Liver (tissue), 9 donors: Measurements from ENCODE around the gene NDFIP2. TPM values are rescaled to one million over a fixed set of nuclear protein-coding genes. Genes with fewer than 3 reads are reported as not detected.

Experiments
- DNase-seq: peaks from one replicate; pipeline ENCODE4 v3.0.0-alpha.2; 2017; ENCODE audit warnings: low spot score
- H3K27ac ChIP-seq, 2 donors: one replicate each; pipeline ENCODE4 v1.7.0; 2013; ENCODE audit warnings: inconsistent platforms in 2 of 2, low read length in 2 of 2, control low read depth in 1 of 2, low read depth in 1 of 2, mild to moderate bottlenecking in 1 of 2
- H3K27me3 ChIP-seq, 4 donors: one replicate each; pipeline versions ENCODE4 v1.6.1 to v1.7.0; 2013; ENCODE audit warnings: low read length in 3 of 4, inconsistent platforms in 1 of 4, mild to moderate bottlenecking in 1 of 4, moderate library complexity in 1 of 4; ENCODE audit not compliant: control insufficient read depth in 4 of 4, insufficient read depth in 4 of 4
- H3K36me3 ChIP-seq, 4 donors: one replicate each; pipeline versions ENCODE4 v1.6.1 to v1.7.0; 2013; ENCODE audit warnings: low read length in 3 of 4, mild to moderate bottlenecking in 3 of 4, low read depth in 1 of 4, moderate library complexity in 1 of 4; ENCODE audit not compliant: control insufficient read depth in 4 of 4, insufficient read depth in 3 of 4
- H3K4me1 ChIP-seq, 4 donors: one replicate each; pipeline versions ENCODE4 v1.6.1 to v1.7.0; 2013; ENCODE audit warnings: low read length in 3 of 4, mild to moderate bottlenecking in 3 of 4, moderate library complexity in 1 of 4; ENCODE audit not compliant: control insufficient read depth in 4 of 4, insufficient read depth in 4 of 4
- H3K4me3 ChIP-seq, 3 donors: one replicate each; pipeline versions ENCODE4 v1.6.1 to v1.7.0; 2013; ENCODE audit warnings: low read length in 3 of 3, control low read depth in 1 of 3, low read depth in 1 of 3, mild to moderate bottlenecking in 1 of 3
- H3K9ac ChIP-seq, 2 donors: one replicate each; pipeline ENCODE4 v1.7.0; 2013; ENCODE audit warnings: low read length in 2 of 2, mild to moderate bottlenecking in 2 of 2, moderate library complexity in 2 of 2, control low read depth in 1 of 2, low read depth in 1 of 2
- H3K9me3 ChIP-seq, 4 donors: one replicate each; pipeline versions ENCODE4 v1.6.1 to v1.7.0; 2013; ENCODE audit warnings: low read length in 3 of 4; ENCODE audit not compliant: control insufficient read depth in 4 of 4
- EGR1 ChIP-seq, 2 donors: IDR thresholded peaks; 2 replicates each; pipeline ENCODE4 v1.6.1; 2016 to 2018; ENCODE audit warnings: antibody characterized with exemption in 2 of 2, low read depth in 2 of 2
- FOXA1 ChIP-seq: IDR thresholded peaks from 2 replicates; pipeline ENCODE4 v1.6.1; 2016; ENCODE audit warnings: antibody characterized with exemption
- FOXA2 ChIP-seq: IDR thresholded peaks from 2 replicates; pipeline ENCODE4 v1.6.1; 2016; ENCODE audit warnings: antibody characterized with exemption
- GABPA ChIP-seq, 2 donors: IDR thresholded peaks in 1 of 2; conservative IDR thresholded peaks in 1 of 2; 2 replicates each; pipeline ENCODE4 v1.6.1; 2016; ENCODE audit warnings: antibody characterized with exemption in 2 of 2, mild to moderate bottlenecking in 1 of 2, moderate library complexity in 1 of 2
- HNF4A ChIP-seq, 2 donors: conservative IDR thresholded peaks; 2 replicates each; pipeline ENCODE4 v1.6.1; 2016; ENCODE audit warnings: antibody characterized with exemption in 2 of 2, mild to moderate bottlenecking in 2 of 2
- HNF4G ChIP-seq: IDR thresholded peaks from 2 replicates; pipeline ENCODE4 v1.6.1; 2016; ENCODE audit warnings: antibody characterized with exemption
- JUND ChIP-seq, 2 donors: IDR thresholded peaks; 2 replicates each; pipeline ENCODE4 v1.6.1; 2016; ENCODE audit warnings: antibody characterized with exemption in 2 of 2
- NR2F2 ChIP-seq: IDR thresholded peaks from 2 replicates; pipeline ENCODE4 v1.6.1; 2016; ENCODE audit warnings: antibody characterized with exemption
- RAD21 ChIP-seq, 2 donors: IDR thresholded peaks; 2 replicates each; pipeline ENCODE4 v1.6.1; 2016; ENCODE audit warnings: antibody characterized with exemption in 2 of 2, mild to moderate bottlenecking in 2 of 2
- RXRA ChIP-seq, 2 donors: IDR thresholded peaks; 2 replicates each; pipeline ENCODE4 v1.6.1; 2017 to 2018; ENCODE audit warnings: antibody characterized with exemption in 2 of 2, mild to moderate bottlenecking in 1 of 2
- SP1 ChIP-seq: IDR thresholded peaks from 2 replicates; pipeline ENCODE4 v1.6.1; 2018; ENCODE audit warnings: antibody characterized with exemption, mild to moderate bottlenecking
- TAF1 ChIP-seq: conservative IDR thresholded peaks from 2 replicates; pipeline ENCODE4 v1.6.1; 2016; ENCODE audit warnings: antibody characterized with exemption, mild to moderate bottlenecking
- YY1 ChIP-seq: IDR thresholded peaks from 2 replicates; pipeline ENCODE4 v1.6.1; 2016; ENCODE audit warnings: antibody characterized with exemption, mild to moderate bottlenecking
- WGBS: extraction: QIAGEN DNeasy Blood & Tissue Kit; methylation state at CpG from one replicate; pipeline ENCODE4 v1.1.7; 2013; 5-methylcytosine and 5-hydroxymethylcytosine counted together
- polyA plus RNA-seq, 2 donors: library from polyadenylated mRNA; stranded (reverse) in 1 of 2; unstranded in 1 of 2; fragments of 200-250 nt in 1 of 2; fragments of >200 nt in 1 of 2; fragmentation: Nextera tagmentation in 1 of 2; extraction: Ambion mirVana in 1 of 2; gene quantifications; one replicate each; pipeline versions ENCODE4 v1.2.1 to v1.2.3, GENCODE V29; 2013 to 2015
- total RNA-seq, 2 donors: library from RNA; depleted of rRNA; stranded (reverse); fragments of >200 nt; gene quantifications; one replicate each; pipeline ENCODE4 v1.2.3, GENCODE V29; 2014
- TF ChIP-seq, protein P1 (sequence below): IDR thresholded peaks from 2 replicates; pipeline ENCODE4 v1.6.1; 2016; ENCODE audit warnings: antibody characterized with exemption
- TF ChIP-seq, protein P2 (sequence below): IDR thresholded peaks from 2 replicates; pipeline ENCODE4 v1.6.1; 2016; ENCODE audit warnings: antibody characterized with exemption, mild to moderate bottlenecking
- TF ChIP-seq, protein P3 (sequence below): fragments of 150-350 bp; IDR thresholded peaks from 2 replicates; pipeline ENCODE4 v1.5.1; 2017; ENCODE audit warnings: improper control_type of control experiment, low read depth, low read length; ENCODE audit not compliant: missing input control
- TF ChIP-seq, protein P4 (sequence below): IDR thresholded peaks from 2 replicates; pipeline ENCODE4 v1.6.1; 2016; ENCODE audit warnings: antibody characterized with exemption
- TF ChIP-seq, protein P5 (sequence below): IDR thresholded peaks from 2 replicates; pipeline ENCODE4 v1.6.1; 2016; ENCODE audit warnings: antibody characterized with exemption
- donor health status: healthy.
- donor health status: healthy.
- donor health status: healthy.
- donor health status: healthy.
- donor health status: healthy.

NDFIP2 gene
- total and polyA plus RNA-seq, 4 donors = 15.5 to 22.2 (median 16.3) TPM

DNA sequence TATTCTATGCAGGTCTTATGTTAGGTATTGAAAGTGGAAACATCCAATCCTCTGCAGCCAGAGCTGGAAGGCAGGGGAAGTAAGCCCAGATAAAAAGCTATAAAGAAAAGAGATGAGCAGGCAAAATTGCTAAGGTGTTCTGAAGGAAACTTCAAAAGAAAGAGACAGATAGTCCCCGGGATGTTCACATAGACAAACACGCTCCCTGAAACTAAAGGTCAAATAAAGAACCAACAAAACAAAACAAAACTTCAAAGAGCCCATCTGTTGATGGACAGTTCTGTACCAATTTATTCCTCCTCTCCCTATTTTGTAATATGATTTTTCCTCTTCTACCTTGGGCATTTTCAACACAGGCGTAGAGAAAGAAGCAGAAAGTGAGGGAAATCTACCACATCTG, 11.3 kb upstream of the NDFIP2 start:
- no peaks in the 10 kb centered on the region for H3K36me3 ChIP-seq
- 80% methylated on average over 3 of the region's 3 CpGs for WGBS
- no peak overlapping the region for H3K27ac ChIP-seq
- TF ChIP-seq FOXA2 = no peak
- TF ChIP-seq RAD21 (IDR thresholded peaks at IDR 0.05) = no peak
- TF ChIP-seq JUND (IDR thresholded peaks at IDR 0.05) = no peak
- no peak for TF ChIP-seq TAF1
- TF ChIP-seq RXRA (IDR thresholded peaks at IDR 0.05) = no peak
- TF ChIP-seq HNF4A (conservative IDR thresholded peaks at IDR 0.05) = no peak
- TF ChIP-seq, protein P1, sequence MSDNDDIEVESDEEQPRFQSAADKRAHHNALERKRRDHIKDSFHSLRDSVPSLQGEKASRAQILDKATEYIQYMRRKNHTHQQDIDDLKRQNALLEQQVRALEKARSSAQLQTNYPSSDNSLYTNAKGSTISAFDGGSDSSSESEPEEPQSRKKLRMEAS = no peak
- TF ChIP-seq EGR1 (IDR thresholded peaks at IDR 0.05; ENCODE audit: low read depth in 2 of 2) = no peak
- TF ChIP-seq HNF4G = no peak
- no peak for TF ChIP-seq YY1
- no peak for TF ChIP-seq GABPA (IDR thresholded peaks at IDR 0.05 in 1 of 2, conservative IDR thresholded peaks at IDR 0.05 in 1 of 2)
- TF ChIP-seq, protein P2, sequence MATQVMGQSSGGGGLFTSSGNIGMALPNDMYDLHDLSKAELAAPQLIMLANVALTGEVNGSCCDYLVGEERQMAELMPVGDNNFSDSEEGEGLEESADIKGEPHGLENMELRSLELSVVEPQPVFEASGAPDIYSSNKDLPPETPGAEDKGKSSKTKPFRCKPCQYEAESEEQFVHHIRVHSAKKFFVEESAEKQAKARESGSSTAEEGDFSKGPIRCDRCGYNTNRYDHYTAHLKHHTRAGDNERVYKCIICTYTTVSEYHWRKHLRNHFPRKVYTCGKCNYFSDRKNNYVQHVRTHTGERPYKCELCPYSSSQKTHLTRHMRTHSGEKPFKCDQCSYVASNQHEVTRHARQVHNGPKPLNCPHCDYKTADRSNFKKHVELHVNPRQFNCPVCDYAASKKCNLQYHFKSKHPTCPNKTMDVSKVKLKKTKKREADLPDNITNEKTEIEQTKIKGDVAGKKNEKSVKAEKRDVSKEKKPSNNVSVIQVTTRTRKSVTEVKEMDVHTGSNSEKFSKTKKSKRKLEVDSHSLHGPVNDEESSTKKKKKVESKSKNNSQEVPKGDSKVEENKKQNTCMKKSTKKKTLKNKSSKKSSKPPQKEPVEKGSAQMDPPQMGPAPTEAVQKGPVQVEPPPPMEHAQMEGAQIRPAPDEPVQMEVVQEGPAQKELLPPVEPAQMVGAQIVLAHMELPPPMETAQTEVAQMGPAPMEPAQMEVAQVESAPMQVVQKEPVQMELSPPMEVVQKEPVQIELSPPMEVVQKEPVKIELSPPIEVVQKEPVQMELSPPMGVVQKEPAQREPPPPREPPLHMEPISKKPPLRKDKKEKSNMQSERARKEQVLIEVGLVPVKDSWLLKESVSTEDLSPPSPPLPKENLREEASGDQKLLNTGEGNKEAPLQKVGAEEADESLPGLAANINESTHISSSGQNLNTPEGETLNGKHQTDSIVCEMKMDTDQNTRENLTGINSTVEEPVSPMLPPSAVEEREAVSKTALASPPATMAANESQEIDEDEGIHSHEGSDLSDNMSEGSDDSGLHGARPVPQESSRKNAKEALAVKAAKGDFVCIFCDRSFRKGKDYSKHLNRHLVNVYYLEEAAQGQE = no peak
- TF ChIP-seq NR2F2 = no peak
- TF ChIP-seq, protein P3, sequence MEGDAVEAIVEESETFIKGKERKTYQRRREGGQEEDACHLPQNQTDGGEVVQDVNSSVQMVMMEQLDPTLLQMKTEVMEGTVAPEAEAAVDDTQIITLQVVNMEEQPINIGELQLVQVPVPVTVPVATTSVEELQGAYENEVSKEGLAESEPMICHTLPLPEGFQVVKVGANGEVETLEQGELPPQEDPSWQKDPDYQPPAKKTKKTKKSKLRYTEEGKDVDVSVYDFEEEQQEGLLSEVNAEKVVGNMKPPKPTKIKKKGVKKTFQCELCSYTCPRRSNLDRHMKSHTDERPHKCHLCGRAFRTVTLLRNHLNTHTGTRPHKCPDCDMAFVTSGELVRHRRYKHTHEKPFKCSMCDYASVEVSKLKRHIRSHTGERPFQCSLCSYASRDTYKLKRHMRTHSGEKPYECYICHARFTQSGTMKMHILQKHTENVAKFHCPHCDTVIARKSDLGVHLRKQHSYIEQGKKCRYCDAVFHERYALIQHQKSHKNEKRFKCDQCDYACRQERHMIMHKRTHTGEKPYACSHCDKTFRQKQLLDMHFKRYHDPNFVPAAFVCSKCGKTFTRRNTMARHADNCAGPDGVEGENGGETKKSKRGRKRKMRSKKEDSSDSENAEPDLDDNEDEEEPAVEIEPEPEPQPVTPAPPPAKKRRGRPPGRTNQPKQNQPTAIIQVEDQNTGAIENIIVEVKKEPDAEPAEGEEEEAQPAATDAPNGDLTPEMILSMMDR = no peak
- TF ChIP-seq, protein P4, sequence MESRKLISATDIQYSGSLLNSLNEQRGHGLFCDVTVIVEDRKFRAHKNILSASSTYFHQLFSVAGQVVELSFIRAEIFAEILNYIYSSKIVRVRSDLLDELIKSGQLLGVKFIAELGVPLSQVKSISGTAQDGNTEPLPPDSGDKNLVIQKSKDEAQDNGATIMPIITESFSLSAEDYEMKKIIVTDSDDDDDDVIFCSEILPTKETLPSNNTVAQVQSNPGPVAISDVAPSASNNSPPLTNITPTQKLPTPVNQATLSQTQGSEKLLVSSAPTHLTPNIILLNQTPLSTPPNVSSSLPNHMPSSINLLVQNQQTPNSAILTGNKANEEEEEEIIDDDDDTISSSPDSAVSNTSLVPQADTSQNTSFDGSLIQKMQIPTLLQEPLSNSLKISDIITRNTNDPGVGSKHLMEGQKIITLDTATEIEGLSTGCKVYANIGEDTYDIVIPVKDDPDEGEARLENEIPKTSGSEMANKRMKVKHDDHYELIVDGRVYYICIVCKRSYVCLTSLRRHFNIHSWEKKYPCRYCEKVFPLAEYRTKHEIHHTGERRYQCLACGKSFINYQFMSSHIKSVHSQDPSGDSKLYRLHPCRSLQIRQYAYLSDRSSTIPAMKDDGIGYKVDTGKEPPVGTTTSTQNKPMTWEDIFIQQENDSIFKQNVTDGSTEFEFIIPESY = no peak
- TF ChIP-seq SP1 = no peak
- no peak for TF ChIP-seq FOXA1
- TF ChIP-seq, protein P5, sequence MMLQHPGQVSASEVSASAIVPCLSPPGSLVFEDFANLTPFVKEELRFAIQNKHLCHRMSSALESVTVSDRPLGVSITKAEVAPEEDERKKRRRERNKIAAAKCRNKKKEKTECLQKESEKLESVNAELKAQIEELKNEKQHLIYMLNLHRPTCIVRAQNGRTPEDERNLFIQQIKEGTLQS = no peak
- no peak overlapping the region for H3K9ac ChIP-seq
- no peaks in the 10 kb centered on the region for H3K9me3 ChIP-seq
- no peaks in the 10 kb centered on the region for H3K4me1 ChIP-seq
- no peak overlapping the region for H3K4me3 ChIP-seq
- H3K27me3 ChIP-seq = no peaks in the 10 kb centered on the region
- no peak for DNase-seq

DNA sequence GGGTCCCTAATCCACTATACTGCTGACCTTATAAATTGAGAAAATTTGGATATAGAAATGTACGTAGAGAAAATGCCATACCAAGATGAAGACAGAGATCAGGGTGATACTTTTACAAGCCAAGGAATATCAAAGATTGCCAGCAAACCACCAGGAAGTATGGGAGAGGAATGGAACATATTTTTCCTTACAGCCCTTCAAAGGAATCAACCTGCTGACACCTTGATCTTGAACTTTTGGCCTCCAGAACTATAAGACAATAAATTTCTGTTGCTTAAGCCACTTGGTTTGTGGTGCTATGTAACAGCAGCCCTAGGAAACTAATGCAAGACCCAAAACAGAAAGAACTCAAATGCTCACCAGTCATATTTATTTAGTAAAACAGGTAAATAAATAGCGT, 10.3 kb upstream of the NDFIP2 start:
- H3K9me3 ChIP-seq = no peaks in the 10 kb centered on the region
- no peak overlapping the region for H3K27ac ChIP-seq
- no peak overlapping the region for H3K9ac ChIP-seq
- TF ChIP-seq, protein P1 = no peak
- TF ChIP-seq RAD21 (IDR thresholded peaks at IDR 0.05) (no peak), HNF4A (conservative IDR thresholded peaks at IDR 0.05) (no peak), JUND (IDR thresholded peaks at IDR 0.05) (no peak)
- DNase-seq = no peak
- no peaks in the 10 kb centered on the region for H3K4me1 ChIP-seq
- H3K36me3 ChIP-seq = no peaks in the 10 kb centered on the region
- no peak overlapping the region for H3K4me3 ChIP-seq
- 98% methylated on average over 2 of the region's 2 CpGs for WGBS
- H3K27me3 ChIP-seq = no peaks in the 10 kb centered on the region
